NCI-H128 (cell line): ENCODE data around the gene RPS6KL1.
"Not testable (repeated sequence)": the region's sequence is repeated elsewhere in the genome, so short reads cannot be mapped to it uniquely, and the experiment has no call there.

Experiments used
- DNase-seq: peaks from one replicate; lab custom pipeline; 2025; ENCODE audit not compliant: unreplicated experiment; lab: John Stamatoyannopoulos, UW

The RPS6KL1 gene

DNA sequence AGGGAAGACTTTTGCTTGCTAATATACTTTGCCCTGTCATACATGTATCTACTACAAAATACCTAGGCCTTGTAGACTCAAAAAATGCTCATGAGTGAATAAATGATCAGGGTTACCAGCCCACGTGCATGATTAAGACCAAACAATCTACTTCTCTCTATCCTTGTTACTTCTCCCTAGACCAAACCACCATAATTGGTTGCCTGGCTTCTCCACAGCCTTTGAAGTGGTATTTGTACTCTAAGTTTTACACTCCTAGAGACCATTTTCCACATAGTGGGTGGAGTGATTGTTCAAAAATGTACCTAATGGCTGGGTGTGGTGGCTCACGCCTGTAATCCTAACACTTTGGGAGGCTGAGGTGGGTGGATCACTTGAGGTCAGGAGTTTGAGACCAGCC, 14.1 kb upstream of the RPS6KL1 start:
- DNase-seq = no peak

DNA sequence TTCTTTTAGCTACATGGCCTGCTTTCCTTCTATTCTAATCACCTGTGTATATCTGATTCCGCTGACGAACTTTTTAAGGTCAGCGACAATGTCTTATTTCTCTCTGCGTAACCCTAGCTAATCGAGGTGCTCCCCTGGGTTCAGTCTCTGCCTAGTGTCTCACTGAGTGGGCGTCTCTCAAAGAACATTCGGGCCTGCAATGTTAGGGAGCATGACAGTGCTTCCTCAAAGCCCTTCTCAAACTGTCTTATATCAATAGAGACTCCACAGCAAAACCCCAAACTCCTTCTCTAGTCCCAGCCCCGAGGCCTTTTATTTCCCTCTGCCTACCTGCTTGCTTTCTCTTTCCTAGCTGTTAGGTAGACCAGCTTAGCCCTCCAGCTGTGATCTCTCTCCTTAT, 13.7 kb upstream of the RPS6KL1 start:
- DNase-seq = no peak

- DNase-seq = no peak
Observed at GRCh38 chr14:74936151-74936550, 13.1 kb upstream of the RPS6KL1 start.

DNA sequence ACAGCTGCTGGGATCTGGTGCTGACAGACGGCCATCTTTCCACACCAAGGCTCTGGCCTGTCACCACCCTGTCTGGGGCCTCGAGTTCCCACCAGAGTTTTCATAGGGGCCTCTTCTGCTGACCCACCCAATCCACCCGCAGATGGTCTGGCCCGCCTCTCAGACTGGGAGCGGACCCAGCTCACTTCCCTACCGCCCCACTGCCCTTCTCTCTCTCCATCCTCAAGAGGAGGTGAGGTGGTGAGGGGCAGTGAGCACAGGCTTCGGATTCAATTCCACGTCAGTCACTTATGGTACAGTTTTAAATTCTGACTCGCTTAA, 12.3 kb upstream of the RPS6KL1 start:
- DNase-seq = no peak

DNA sequence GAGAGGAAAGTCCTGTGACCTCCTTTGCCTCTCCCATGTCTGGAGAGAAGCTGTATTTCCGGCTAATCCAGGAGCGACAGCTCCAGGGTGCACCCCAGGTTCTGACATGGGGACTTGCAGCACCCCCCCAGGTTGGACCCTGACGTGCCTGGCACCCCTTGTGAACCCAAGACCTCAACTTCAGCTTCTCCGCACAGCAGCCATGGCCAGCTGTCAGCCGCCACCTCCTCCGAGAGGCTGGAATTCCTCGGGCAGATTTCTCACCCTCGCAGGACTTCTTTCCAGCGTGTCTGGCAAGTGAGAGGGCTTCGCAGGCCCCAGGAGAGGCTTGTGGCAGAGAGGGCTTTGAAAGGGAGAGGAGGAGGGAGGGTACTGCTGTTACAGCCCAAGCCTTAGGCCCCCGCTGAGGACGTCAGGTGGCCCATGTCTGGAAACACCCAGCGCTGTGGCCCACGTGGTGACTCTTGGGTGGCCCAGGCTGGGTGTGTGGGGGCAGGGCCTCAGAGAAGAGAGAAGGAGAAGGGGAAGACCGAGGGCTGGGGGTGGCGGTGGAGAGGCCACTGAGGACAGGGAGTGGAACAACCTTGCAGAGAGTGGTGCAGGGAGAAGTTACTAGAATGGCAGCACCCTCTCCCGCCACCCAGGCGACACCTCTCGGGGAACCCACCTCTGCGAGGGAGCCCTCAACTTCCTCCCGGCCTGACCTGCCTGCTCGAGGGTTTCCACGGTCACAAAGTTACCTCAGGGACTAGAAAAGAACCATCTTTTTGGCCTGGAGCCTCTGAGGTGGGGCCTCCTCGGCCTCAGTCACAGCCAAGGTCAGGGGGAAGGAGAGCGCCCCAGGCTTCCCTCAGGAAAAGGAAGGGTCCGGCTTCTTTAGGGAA, 11.7 kb upstream of the RPS6KL1 start:
- no peak for DNase-seq

- no peak for DNase-seq
Observed at GRCh38 chr14:74934041-74934440, 11.0 kb upstream of the RPS6KL1 start.

DNA sequence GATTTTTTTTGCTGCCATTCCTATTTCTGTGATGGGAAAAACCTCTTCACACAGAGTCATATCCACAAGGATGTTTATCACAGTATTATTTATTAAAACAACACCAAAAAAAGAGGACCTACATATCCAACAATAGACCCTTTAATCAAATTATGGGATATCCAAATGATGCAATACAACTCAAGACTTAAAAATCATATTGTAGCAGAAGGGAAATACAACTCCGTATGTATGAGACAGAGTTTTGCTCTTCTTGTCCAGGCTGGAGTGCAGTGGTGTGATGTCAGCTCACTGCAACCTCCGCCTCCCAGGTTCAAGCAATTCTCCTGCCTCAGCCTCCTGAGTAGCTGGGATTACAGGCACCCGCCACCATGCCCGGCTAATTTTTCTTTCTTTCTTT, 9.9 kb upstream of the RPS6KL1 start:
- not testable (repeated sequence) for DNase-seq

DNA sequence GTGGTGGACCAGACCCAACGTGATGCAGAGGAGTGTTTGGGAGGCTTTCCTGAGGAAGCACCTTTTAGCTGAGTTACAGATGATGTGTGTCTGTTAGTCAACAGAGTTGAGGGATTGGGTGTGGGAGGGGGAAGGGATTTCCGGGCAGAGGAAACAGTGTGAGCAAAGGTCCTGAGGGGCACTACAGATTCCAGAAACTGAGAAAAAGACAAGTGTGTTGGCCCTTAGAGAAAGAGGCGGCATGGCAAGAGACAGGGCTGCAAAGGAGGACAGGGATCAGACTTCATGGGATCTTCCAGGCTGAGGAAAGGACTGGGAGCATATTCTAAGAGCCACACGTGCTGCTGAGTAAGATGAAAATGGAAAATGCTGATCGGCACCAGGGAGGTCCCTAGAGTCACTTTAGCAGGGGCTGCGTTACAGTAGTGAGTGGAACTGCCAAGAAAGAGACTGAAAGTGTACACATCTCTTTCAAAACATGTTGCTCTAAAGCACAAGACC, 9.4 kb upstream of the RPS6KL1 start:
- no peak for DNase-seq

- not testable (repeated sequence) for DNase-seq
Observed at GRCh38 chr14:74931744-74932143, 8.7 kb upstream of the RPS6KL1 start.

GRCh38 chr14:74929242-74929641, 6.2 kb upstream of the RPS6KL1 start:
- no peak for DNase-seq

- DNase-seq = no peak
Observed at GRCh38 chr14:74927225-74927624, 4.2 kb upstream of the RPS6KL1 start.

- DNase-seq = no peak
Observed at GRCh38 chr14:74924061-74924460, 1.0 kb upstream of the RPS6KL1 start.

- no peak for DNase-seq
Observed at GRCh38 chr14:74921987-74922751, 891 bp downstream of the RPS6KL1 start.

DNA sequence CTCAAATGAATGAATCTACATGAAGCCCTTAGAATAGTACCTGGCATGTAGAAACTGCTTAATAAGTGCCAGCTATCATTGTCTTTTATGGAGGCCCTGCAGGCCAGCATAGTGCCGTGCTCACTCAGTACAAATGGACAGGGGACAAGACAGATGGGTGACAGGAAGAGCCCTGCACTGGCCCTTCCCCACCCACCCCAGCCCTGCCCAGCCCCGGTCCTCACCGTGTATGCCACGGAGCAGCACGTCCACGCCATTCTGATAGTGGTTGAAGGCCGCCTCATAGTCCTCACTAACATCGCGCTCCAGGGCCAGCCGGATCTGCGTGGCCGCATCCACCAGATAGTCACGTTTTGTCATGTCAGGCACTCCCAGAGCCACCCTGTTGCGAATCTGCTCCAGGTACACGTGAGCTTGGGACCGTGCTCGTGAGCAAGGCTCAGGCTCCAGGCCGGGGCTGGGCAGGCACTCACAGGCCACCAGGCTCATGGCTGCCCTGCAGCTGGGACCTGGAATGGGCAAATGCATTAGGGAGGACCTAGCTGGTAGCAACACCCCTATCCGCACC, 1.9 kb downstream of the RPS6KL1 start:
- DNase-seq = no peak

- no peak for DNase-seq
Observed at GRCh38 chr14:74920281-74920680, 2.8 kb downstream of the RPS6KL1 start.

DNA sequence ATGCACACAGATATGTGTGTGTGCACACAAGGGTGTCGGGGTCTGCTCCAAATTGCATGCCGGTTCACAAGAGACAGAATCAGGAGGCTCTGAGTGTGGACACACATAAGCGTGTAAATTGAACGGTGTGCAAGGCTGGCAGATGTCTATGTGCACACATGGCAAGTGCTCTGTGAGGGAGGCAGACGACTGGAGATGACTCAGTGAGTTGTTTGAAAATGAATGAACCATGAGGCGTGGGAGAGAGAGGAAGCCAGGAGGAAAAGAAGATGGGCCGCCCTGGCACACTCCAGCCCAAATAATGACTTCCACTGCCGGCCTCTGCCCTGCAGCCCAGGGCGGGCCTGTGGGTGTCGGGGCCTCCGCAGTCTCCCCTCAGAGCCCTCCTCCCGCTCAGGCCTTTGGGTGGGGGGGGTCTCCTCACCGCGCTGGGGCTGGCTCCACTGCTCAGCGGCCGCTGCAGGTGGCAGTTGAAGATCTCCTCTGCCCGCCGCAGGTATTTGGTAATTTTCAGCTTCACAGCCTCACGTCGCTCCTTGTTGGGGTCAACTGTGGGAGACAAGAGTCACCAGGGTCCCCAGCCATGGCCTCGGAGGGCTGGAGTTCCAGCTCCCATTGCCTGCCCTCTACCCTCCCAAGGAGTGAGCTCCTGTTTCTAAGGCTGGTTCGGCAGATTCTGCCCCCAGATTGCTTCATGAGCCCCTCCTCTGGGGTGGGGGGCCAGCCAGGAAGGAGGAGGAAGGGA, 3.5 kb downstream of the RPS6KL1 start:
- DNase-seq = no peak

GRCh38 chr14:74918380-74918779, 4.7 kb downstream of the RPS6KL1 start:
- no peak for DNase-seq

- no peak for DNase-seq
Observed at GRCh38 chr14:74917646-74918081, 5.4 kb downstream of the RPS6KL1 start.

GRCh38 chr14:74917178-74917543, 5.9 kb downstream of the RPS6KL1 start:
- no peak for DNase-seq

DNA sequence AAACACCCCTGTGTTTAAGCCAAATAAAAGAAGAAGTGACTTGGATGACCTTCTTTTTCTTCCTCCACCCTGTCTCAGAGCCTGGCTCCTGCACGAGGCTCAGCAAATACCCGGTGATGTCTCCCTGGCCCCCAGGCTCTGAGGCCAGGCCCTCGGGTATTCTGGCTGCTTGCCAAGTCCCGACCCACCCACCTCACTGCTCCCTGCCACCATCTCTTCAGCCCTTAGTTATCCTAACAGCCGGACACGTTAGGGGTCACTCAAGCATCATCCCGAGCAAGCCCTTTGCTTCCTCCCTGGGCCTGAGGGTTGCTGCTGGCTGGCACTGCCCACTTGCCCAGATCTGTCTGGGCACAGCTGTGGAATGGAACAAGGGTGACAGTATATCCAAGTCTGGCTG, 7.2 kb downstream of the RPS6KL1 start:
- DNase-seq = no peak

GRCh38 chr14:74915426-74915825, 7.6 kb downstream of the RPS6KL1 start:
- no peak for DNase-seq
